OCI-LY1 (cell line): ENCODE measurements around the gene HBP1.

Experiments used
- EZH2 ChIP-seq: fragments of 200-600 bp; sonication (generic), shearing (Covaris generic); IDR thresholded peaks from 2 replicates; pipeline ENCODE4 v1.8.0; 2017; ENCODE audit warnings: borderline replicate concordance, mixed run types, mild to moderate bottlenecking, antibody characterized with exemption, low read length, moderate library complexity, mixed read lengths
- TF ChIP-seq, protein P1 (sequence below): fragments of 200-600 bp; sonication (generic), shearing (Covaris generic); IDR thresholded peaks from 2 replicates; pipeline ENCODE4 v1.5.1; 2017; ENCODE audit warnings: mild to moderate bottlenecking, antibody characterized with exemption, low read length, moderate library complexity, mixed read lengths

DNA sequence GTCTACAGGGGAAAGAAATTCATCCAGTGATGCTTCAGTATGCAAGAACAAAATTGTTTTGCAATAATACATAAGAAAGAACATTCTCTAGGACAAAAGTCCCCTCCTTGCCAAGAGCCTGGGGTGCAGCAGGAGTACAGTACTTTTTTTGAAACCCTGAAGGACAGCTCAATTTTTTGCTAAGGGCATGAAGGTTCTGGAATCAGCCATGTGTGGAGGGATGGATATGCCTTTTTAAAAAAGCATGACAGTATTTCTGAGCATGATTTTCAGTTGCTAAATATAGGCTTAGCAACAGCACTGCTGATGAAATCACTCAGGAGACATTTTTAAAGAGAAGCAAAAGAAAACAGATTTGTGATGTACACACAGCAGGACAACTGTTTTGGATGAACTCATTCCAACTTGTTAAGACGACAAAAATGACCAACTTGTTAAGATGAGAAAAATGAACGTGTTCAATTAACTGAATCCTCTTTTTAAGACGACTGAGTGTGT, 39.3 kb downstream of the HBP1 start:
- TF ChIP-seq, protein P1, sequence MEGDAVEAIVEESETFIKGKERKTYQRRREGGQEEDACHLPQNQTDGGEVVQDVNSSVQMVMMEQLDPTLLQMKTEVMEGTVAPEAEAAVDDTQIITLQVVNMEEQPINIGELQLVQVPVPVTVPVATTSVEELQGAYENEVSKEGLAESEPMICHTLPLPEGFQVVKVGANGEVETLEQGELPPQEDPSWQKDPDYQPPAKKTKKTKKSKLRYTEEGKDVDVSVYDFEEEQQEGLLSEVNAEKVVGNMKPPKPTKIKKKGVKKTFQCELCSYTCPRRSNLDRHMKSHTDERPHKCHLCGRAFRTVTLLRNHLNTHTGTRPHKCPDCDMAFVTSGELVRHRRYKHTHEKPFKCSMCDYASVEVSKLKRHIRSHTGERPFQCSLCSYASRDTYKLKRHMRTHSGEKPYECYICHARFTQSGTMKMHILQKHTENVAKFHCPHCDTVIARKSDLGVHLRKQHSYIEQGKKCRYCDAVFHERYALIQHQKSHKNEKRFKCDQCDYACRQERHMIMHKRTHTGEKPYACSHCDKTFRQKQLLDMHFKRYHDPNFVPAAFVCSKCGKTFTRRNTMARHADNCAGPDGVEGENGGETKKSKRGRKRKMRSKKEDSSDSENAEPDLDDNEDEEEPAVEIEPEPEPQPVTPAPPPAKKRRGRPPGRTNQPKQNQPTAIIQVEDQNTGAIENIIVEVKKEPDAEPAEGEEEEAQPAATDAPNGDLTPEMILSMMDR = no peak
- TF ChIP-seq EZH2 = no peak
